GM12878 (cell line): ENCODE data around the gene ZKSCAN1.
A peak's percentile ranks its signal among the peaks of the same experiment; 100 is the strongest.

Experiments used
- EP300 ChIP-seq, 2 experiments: fragments of 150-350 bp in 1 of 2; IDR thresholded peaks; 2 replicates each; pipeline ENCODE4 v1.6.1; 2011 to 2012; ENCODE audit warnings: low read depth in 2 of 2, low read length in 2 of 2, borderline replicate concordance in 1 of 2, improper control_type of control experiment in 1 of 2, inconsistent platforms in 1 of 2; ENCODE audit not compliant: control insufficient read depth in 1 of 2
- EZH2 ChIP-seq: IDR thresholded peaks from 2 replicates; pipeline ENCODE4 v1.6.1; 2012; ENCODE audit warnings: low read depth, mild to moderate bottlenecking, control low read depth, inconsistent platforms, low read length, borderline replicate concordance; ENCODE audit not compliant: control insufficient read depth
- SMC3 ChIP-seq: IDR thresholded peaks from 2 replicates; pipeline ENCODE4 v1.6.1; 2011; ENCODE audit warnings: low read length, improper control_type of control experiment, borderline replicate concordance
- ZZZ3 ChIP-seq: IDR thresholded peaks from 2 replicates; pipeline ENCODE4 v1.6.1; 2011; ENCODE audit warnings: low read depth; ENCODE audit not compliant: control insufficient read depth, insufficient read length
- TF ChIP-seq, protein P1 (sequence below), 3 experiments: IDR thresholded peaks in 2 of 3; conservative IDR thresholded peaks in 1 of 3; 2 replicates each; pipeline ENCODE4 v1.5.1; 2011; ENCODE audit warnings: low read depth in 3 of 3, low read length in 3 of 3, mild to moderate bottlenecking in 3 of 3, control low read depth in 2 of 3, moderate library complexity in 2 of 3, inconsistent platforms in 1 of 3, mixed read lengths in 1 of 3; ENCODE audit not compliant: control insufficient read depth in 2 of 3, insufficient read depth in 1 of 3; ENCODE audit errors: extremely low read depth in 1 of 3

DNA sequence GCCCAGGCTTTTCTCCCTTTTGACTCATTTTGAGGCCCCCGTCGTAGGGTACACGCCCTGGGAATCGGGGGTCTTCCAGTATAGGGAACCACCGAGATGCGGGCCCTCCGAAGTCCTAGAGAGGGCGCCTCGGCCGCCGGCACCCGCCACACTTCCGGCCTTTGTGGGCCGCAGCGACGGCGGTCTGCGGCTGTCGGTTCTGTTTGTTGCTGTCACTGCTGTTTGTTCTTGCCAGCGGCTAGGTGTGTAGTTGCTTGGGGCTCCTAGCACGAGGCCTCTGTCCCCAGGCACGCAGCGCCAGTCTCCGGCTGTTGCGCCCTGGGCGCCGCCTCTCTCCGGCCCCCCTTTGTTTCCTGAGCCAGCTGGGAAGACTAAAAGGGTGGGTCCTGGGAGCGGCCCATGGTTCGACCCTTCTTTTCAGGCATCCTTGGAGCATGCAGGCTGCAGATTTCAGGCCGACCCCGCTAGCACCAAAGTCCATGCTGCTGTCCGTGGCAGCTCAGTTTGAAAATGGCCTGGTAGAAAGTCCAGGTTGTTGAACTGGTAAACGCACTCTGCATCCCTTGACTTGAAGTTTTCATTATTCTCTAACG, 17.8 kb upstream of the ZKSCAN1 start:
- TF ChIP-seq, protein P1, sequence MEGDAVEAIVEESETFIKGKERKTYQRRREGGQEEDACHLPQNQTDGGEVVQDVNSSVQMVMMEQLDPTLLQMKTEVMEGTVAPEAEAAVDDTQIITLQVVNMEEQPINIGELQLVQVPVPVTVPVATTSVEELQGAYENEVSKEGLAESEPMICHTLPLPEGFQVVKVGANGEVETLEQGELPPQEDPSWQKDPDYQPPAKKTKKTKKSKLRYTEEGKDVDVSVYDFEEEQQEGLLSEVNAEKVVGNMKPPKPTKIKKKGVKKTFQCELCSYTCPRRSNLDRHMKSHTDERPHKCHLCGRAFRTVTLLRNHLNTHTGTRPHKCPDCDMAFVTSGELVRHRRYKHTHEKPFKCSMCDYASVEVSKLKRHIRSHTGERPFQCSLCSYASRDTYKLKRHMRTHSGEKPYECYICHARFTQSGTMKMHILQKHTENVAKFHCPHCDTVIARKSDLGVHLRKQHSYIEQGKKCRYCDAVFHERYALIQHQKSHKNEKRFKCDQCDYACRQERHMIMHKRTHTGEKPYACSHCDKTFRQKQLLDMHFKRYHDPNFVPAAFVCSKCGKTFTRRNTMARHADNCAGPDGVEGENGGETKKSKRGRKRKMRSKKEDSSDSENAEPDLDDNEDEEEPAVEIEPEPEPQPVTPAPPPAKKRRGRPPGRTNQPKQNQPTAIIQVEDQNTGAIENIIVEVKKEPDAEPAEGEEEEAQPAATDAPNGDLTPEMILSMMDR (IDR thresholded peaks at IDR 0.05 in 2 of 3, conservative IDR thresholded peaks at IDR 0.05 in 1 of 3; ENCODE audit: control insufficient read depth in 2 of 3, extremely low read depth in 1 of 3, insufficient read depth in 1 of 3, low read depth in 3 of 3, low read length in 3 of 3) = peak; percentile 14 to 24 (median 15); a peak in 2 of 6 replicates
- TF ChIP-seq EZH2 (no peak), EP300 (IDR thresholded peaks at IDR 0.05; ENCODE audit: borderline replicate concordance in 1 of 2, control insufficient read depth in 1 of 2, low read depth in 2 of 2, low read length in 2 of 2) (no peak), SMC3 (no peak), ZZZ3 (no peak)
